GM12878 (cell line): ENCODE measurements around the gene ORM2. TPM values are rescaled to one million over a fixed set of nuclear protein-coding genes. Genes with fewer than 3 reads are reported as not detected.

Source experiments
- ATAC-seq: fragments of 200-7000 bp; cut with Tn5 transposase; 3 replicates; pipeline ENCODE4 v1.9.1; 2020; ENCODE audit warnings: mild to moderate bottlenecking, moderate library complexity
- BruUV-seq: library from RNA; stranded (reverse); fragments of 400-500 nt; replicated peaks from 2 replicates; lab custom pipeline; 2021; lab: Mats Ljungman, UMichigan
- CTCF ChIA-PET: fragments of 300-600 bp; sonication (Branson Sonifier 250); formaldehyde crosslinking; extraction: SDS; loops from one replicate; lab custom pipeline; 2021; ENCODE audit warnings: inconsistent platforms; lab: Yijun Ruan, JAX
- POLR2A ChIA-PET: fragments of 350-600 bp; formaldehyde crosslinking; extraction: SDS; loops from one replicate; lab custom pipeline; 2021; ENCODE audit warnings: inconsistent platforms; lab: Charles Lee
- RAD21 ChIA-PET: fragments of 300-600 bp; sonication (Branson Sonifier 250); formaldehyde crosslinking; loops from one replicate; lab custom pipeline; 2023; ENCODE audit warnings: antibody characterized with exemption; ENCODE audit not compliant: unreplicated experiment; lab: Charles Lee
- SMC1A ChIA-PET: fragments of 300-600 bp; sonication (Branson Sonifier 250); formaldehyde crosslinking; loops from one replicate; lab custom pipeline; 2023; ENCODE audit not compliant: unreplicated experiment, uncharacterized antibody; lab: Charles Lee
- DNase-seq: peaks from one replicate; pipeline ENCODE4 v3.0.0-alpha.2; 2011; ENCODE audit warnings: low read depth, low spot score
- FAIRE-seq: peaks from 3 replicates; lab custom pipeline; 2011; peaks lifted over from hg19 to GRCh38; lab: Jason Lieb, UNC
- H2AFZ ChIP-seq: 2 replicates; pipeline ENCODE4 v1.6.0; 2011; ENCODE audit warnings: low read depth, low read length, control low read depth; ENCODE audit not compliant: control insufficient read depth
- H3K27ac ChIP-seq: 2 replicates; pipeline ENCODE4 v1.5.1; 2011; ENCODE audit warnings: control low read depth; ENCODE audit not compliant: control insufficient read depth, insufficient read depth
- H3K27me3 ChIP-seq, 2 experiments: replicated peaks in 1 of 2; 2 replicates each; pipeline versions ENCODE4 v1.6.0 to v1.6.1; 2011; ENCODE audit warnings: low read length in 1 of 2; ENCODE audit not compliant: control insufficient read depth in 2 of 2, insufficient read depth in 2 of 2
- H3K36me3 ChIP-seq, 2 experiments: 2 replicates each; pipeline ENCODE4 v1.5.1; 2011; ENCODE audit warnings: low read length in 1 of 2; ENCODE audit not compliant: control insufficient read depth in 2 of 2, insufficient read depth in 2 of 2
- H3K4me1 ChIP-seq: 2 replicates; pipeline ENCODE4 v1.6.1; 2011; ENCODE audit warnings: mild to moderate bottlenecking, low read length, moderate library complexity, mixed read lengths; ENCODE audit not compliant: control insufficient read depth, insufficient read depth
- H3K4me2 ChIP-seq: 2 replicates; pipeline ENCODE4 v1.6.0; 2011; ENCODE audit warnings: control low read depth; ENCODE audit not compliant: control insufficient read depth, insufficient read depth
- H3K4me3 ChIP-seq: fragments of 200-600 bp; sonication (generic); 2 replicates; pipeline ENCODE4 v1.5.1; 2016
- H3K79me2 ChIP-seq: 2 replicates; pipeline ENCODE4 v1.6.0; 2011; ENCODE audit warnings: low read length; ENCODE audit not compliant: control insufficient read depth, insufficient read depth
- H3K9ac ChIP-seq: 2 replicates; pipeline ENCODE4 v1.8.0; 2011; ENCODE audit warnings: low read length, control low read depth, mixed read lengths; ENCODE audit not compliant: control insufficient read depth, insufficient read depth
- H3K9me3 ChIP-seq: replicated peaks from 3 replicates; pipeline ENCODE4 v1.5.1; 2011; ENCODE audit warnings: mild to moderate bottlenecking, low read length; ENCODE audit not compliant: control insufficient read depth, insufficient read depth
- H4K20me1 ChIP-seq: 2 replicates; pipeline ENCODE4 v1.6.0; 2011; ENCODE audit not compliant: control insufficient read depth, insufficient read depth
- CBFB ChIP-seq: IDR thresholded peaks from 2 replicates; pipeline ENCODE4 v1.6.1; 2016; ENCODE audit warnings: antibody characterized with exemption, low read depth
- CHD4 ChIP-seq: fragments of 200-600 bp; sonication (generic); IDR thresholded peaks from 2 replicates; pipeline ENCODE4 v1.6.1; 2016; ENCODE audit warnings: mild to moderate bottlenecking
- FOXK2 ChIP-seq: fragments of 450-650 bp; IDR thresholded peaks from 2 replicates; pipeline ENCODE4 v1.6.1; 2017; ENCODE audit warnings: mild to moderate bottlenecking, moderate library complexity
- MEF2A ChIP-seq: IDR thresholded peaks from 2 replicates; pipeline ENCODE4 v1.6.1; 2011; ENCODE audit warnings: low read depth, mild to moderate bottlenecking, low read length, moderate library complexity; ENCODE audit not compliant: insufficient read depth
- POLR2A ChIP-seq: IDR thresholded peaks from 2 replicates; pipeline ENCODE4 v1.6.1; 2011; ENCODE audit warnings: low read depth, mild to moderate bottlenecking, low read length
- SRF ChIP-seq, 2 experiments: IDR thresholded peaks; 2 replicates each; pipeline ENCODE4 v1.6.1; 2011; ENCODE audit warnings: low read depth in 2 of 2, low read length in 2 of 2, mild to moderate bottlenecking in 1 of 2, moderate library complexity in 1 of 2
- SUZ12 ChIP-seq: fragments of 200-600 bp; sonication (generic); IDR thresholded peaks from one replicate; pipeline ENCODE4 v1.6.1; 2018; ENCODE audit warnings: antibody characterized with exemption, mild to moderate bottlenecking; ENCODE audit not compliant: unreplicated experiment
- TCF7 ChIP-seq: IDR thresholded peaks from 2 replicates; pipeline ENCODE4 v1.6.1; 2014; ENCODE audit warnings: antibody characterized with exemption, borderline replicate concordance
- YBX1 ChIP-seq: fragments of 450-650 bp; IDR thresholded peaks from 2 replicates; pipeline ENCODE4 v1.6.1; 2016; ENCODE audit warnings: antibody characterized with exemption
- ZNF384 ChIP-seq: IDR thresholded peaks from 2 replicates; pipeline ENCODE4 v1.6.1; 2012; ENCODE audit warnings: low read depth, mild to moderate bottlenecking, low read length, improper control_type of control experiment, borderline replicate concordance
- ZSCAN29 ChIP-seq: fragments of 450-650 bp; IDR thresholded peaks from 2 replicates; pipeline ENCODE4 v1.6.1; 2017; ENCODE audit warnings: mild to moderate bottlenecking, moderate library complexity
- WGBS: methylation state at CpG from one replicate; pipeline ENCODE4 v1.1.6; 2016; ENCODE audit warnings: low lambda C conversion rate; ENCODE audit not compliant: insufficient replicate concordance, insufficient coverage; ENCODE audit errors: missing lambda C conversion rate; 5-methylcytosine and 5-hydroxymethylcytosine counted together
- in situ Hi-C: fragments of 300-500 bp; cut with MboI; formaldehyde crosslinking; loops from 9 replicates; pipeline ENCODE4 v1.14.3; 2018; ENCODE audit warnings: mixed read lengths
- intact Hi-C: fragments of 100-400 bp; cut with micrococcal nuclease; formaldehyde crosslinking; loops from one replicate; pipeline ENCODE4 v1.14.2; 2022; ENCODE audit not compliant: unreplicated experiment
- polyA plus RNA-seq, 11 experiments: library from polyadenylated mRNA; depleted of rRNA in 4 of 11; unstranded in 6 of 11; stranded (reverse) in 5 of 11; fragments of >200 nt; fragmentation: Nextera tagmentation in 4 of 11; fragmentation: Illumina TruSeq in 1 of 11; extraction: Ambion mirVana in 4 of 11; extraction: Trizol in 1 of 11; gene quantifications; 1 replicate in 1 of 11; 2 replicates in 10 of 11; pipeline versions ENCODE4 v1.2.1 to v1.2.3, GENCODE V29; 2011 to 2016; ENCODE audit warnings: inconsistent platforms in 2 of 11, missing spikeins in 2 of 11, low read depth in 1 of 11
- total RNA-seq, 4 experiments: library from RNA; depleted of rRNA in 3 of 4; stranded (reverse); fragments of >200 nt in 3 of 4; fragmentation: Illumina TruSeq in 1 of 4; extraction: Trizol in 1 of 4; gene quantifications; 2 replicates each; pipeline versions ENCODE4 v1.2.1 to v1.2.3, GENCODE V29; 2013 to 2021
- TF ChIP-seq, protein P1 (sequence below), 3 experiments: IDR thresholded peaks in 2 of 3; conservative IDR thresholded peaks in 1 of 3; 2 replicates each; pipeline ENCODE4 v1.5.1; 2011; ENCODE audit warnings: low read depth in 3 of 3, low read length in 3 of 3, mild to moderate bottlenecking in 3 of 3, control low read depth in 2 of 3, moderate library complexity in 2 of 3, inconsistent platforms in 1 of 3, mixed read lengths in 1 of 3; ENCODE audit not compliant: control insufficient read depth in 2 of 3, insufficient read depth in 1 of 3; ENCODE audit errors: extremely low read depth in 1 of 3

The ORM2 gene
- total and polyA plus RNA-seq, 10 of the 15 experiments (the other 5 are each of a cell fraction or from before 2014, with no cell fraction given): 0.64 TPM; not detected in 9

DNA sequence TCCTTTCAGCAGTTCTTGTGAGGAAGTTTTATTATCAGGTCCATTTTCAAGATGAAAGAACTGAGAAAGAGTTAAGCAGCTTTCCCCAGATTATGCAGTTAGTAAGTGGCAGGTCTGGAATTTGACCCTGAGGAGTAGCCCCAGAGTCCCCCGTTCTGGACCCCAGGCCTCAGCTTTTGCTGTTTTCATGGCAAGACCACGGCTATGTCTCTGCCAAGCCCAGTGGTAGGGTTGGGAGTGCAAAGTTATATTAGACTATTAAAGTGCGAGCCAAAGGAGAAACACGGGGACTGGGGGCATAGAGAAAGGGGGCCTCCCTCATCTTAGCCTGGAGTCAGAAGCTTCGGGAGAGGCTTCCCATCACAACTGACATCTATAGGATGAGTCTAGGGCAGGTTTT, 26.1 kb upstream of the ORM2 start (continued):
- TF ChIP-seq MEF2A: no peak
- no peak for TF ChIP-seq SRF (IDR thresholded peaks at IDR 0.05; ENCODE audit: low read depth in 2 of 2, low read length in 2 of 2)
- TF ChIP-seq ZSCAN29: no peak
- TF ChIP-seq ZNF384: no peak
- no peak for TF ChIP-seq FOXK2
- TF ChIP-seq, all 136 proteins: peak for 0

DNA sequence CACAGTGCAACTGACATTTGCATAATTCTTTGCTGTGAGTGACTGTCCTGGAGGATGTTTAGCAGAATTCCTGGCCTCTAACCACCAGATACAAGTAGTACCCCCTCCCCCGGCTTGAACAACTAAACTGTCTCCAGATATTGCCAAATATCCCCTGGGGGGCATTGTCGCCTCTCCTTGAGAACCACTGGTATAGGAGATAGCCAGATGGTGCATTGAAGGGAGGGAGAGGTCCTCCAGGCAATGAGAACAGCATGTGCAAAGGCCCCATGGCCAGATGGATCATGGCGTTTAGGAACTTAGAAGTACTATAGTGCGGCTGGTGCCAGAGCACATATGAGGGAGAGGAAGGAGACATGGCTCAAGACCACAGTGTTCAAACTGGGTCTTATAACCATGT, 25.7 kb upstream of the ORM2 start:
- CTCF ChIA-PET: no interaction called here

More for the DNA sequence above, 25.7 kb upstream of the ORM2 start:
- no peaks in the 10 kb centered on the region for H3K9me3 ChIP-seq
- no peaks in the 10 kb centered on the region for H3K36me3 ChIP-seq
- 31% methylated on average over 4 of the region's 4 CpGs for WGBS
- TF ChIP-seq CHD4 (no peak), TCF7 (no peak), YBX1 (no peak), CBFB (no peak), POLR2A (no peak), SUZ12 (no peak)
- TF ChIP-seq, protein P1, sequence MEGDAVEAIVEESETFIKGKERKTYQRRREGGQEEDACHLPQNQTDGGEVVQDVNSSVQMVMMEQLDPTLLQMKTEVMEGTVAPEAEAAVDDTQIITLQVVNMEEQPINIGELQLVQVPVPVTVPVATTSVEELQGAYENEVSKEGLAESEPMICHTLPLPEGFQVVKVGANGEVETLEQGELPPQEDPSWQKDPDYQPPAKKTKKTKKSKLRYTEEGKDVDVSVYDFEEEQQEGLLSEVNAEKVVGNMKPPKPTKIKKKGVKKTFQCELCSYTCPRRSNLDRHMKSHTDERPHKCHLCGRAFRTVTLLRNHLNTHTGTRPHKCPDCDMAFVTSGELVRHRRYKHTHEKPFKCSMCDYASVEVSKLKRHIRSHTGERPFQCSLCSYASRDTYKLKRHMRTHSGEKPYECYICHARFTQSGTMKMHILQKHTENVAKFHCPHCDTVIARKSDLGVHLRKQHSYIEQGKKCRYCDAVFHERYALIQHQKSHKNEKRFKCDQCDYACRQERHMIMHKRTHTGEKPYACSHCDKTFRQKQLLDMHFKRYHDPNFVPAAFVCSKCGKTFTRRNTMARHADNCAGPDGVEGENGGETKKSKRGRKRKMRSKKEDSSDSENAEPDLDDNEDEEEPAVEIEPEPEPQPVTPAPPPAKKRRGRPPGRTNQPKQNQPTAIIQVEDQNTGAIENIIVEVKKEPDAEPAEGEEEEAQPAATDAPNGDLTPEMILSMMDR (IDR thresholded peaks at IDR 0.05 in 2 of 3, conservative IDR thresholded peaks at IDR 0.05 in 1 of 3; ENCODE audit: control insufficient read depth in 2 of 3, extremely low read depth in 1 of 3, insufficient read depth in 1 of 3, low read depth in 3 of 3, low read length in 3 of 3): no peak
- H3K79me2 ChIP-seq: no peaks in the 10 kb centered on the region
- ChIA-PET SMC1A (interaction anchor here (0.6 kb wide), 1 partner anchor 199 kb away, joined by 3 read pairs; no protein-coding TSS in a partner anchor), RAD21 (interaction anchor here (1.1 kb wide), 1 partner anchor 12 kb away, joined by 3 read pairs; no protein-coding TSS in a partner anchor), POLR2A (no interaction called here)
- no peak for FAIRE-seq
- ATAC-seq: no peak
- DNase-seq: no peak
- H3K4me1 ChIP-seq: no peaks in the 10 kb centered on the region
- H3K4me3 ChIP-seq: no peak overlapping the region
- no peak overlapping the region for H3K9ac ChIP-seq
- 0 out of 2 replicates have a peak, but pooled peaks cover 3% of the 10 kb centered on the region for H4K20me1 ChIP-seq
- BruUV-seq: no TSS peak
- H3K27me3 ChIP-seq: peaks cover 0 to 8% of the 10 kb centered on the region in 2 experiments; a peak in 2 of 4 replicates
- intact Hi-C loops: no loop called here
- H2AFZ ChIP-seq: no peak overlapping the region
- no peak overlapping the region for H3K27ac ChIP-seq
- in situ Hi-C loops: no loop called here
- H3K4me2 ChIP-seq: no peak overlapping the region
